SW480 (cell line): ENCODE data around the gene PKP4.
"Not testable (repeated sequence)": the region's sequence is repeated elsewhere in the genome, so short reads cannot be mapped to it uniquely, and the experiment has no call there.

Source experiments
- DNase-seq: peaks from one replicate; pipeline ENCODE4 v3.0.0-alpha.2; 2016; ENCODE audit warnings: low spot score

PKP4 gene

DNA sequence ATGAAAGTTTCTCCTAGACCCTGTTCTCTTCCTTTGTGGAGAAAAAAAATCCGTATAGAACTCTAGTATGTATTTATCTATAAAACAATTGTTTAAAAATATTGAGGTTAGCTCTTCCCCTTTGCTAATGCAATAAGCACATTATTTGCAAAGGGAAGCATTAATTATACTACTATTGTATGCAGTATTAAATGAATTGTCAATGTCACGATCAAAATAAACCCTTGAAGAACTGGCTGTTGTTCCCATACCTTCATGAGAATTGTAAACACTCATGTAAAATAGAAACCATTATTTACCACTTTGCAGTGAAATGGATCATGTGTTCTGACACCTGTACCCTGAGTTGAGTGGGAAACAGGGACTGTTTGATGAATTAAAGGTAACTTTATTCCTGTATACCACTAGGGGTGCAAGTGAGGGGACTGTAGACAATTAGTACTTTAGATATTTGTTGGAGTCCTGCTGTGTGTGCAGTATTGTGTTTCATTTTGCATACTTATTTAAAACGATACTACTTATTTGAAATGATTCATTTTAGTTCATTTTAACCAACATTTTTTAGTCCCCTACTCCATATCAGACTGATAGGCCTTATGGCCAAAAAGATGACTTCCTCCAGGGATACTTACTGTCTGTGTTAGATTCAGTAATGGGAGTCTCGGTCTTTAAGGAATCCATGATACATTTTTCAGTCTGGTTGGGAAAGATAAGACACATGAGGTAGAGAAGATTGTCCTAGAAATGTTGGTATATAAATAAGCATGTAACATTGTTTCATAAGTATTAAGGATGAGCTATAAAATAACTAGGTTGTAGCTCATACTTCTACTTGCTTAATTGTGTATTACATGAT lies 7.9 kb downstream of the PKP4 start:
- peak; percentile 32 for DNase-seq

DNA sequence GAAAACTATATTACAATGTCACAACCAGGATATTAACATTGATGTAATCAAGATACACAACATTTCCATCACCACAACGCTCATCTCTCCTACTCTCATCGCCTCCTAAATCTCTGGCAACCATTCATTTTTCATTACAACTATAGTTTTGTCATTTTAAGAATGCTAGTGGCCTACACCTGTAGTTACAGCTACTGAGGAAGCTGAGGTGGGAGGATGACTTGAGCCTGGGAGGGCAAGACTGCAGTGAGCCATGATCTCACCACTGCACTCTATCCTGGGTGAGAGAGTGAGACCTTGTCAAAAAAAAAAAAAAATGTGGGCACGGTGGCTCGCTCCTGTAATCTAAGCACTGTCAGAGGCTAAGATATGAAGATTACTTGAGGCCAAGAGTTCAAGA lies 10.5 kb downstream of the PKP4 start:
- no peak for DNase-seq

DNA sequence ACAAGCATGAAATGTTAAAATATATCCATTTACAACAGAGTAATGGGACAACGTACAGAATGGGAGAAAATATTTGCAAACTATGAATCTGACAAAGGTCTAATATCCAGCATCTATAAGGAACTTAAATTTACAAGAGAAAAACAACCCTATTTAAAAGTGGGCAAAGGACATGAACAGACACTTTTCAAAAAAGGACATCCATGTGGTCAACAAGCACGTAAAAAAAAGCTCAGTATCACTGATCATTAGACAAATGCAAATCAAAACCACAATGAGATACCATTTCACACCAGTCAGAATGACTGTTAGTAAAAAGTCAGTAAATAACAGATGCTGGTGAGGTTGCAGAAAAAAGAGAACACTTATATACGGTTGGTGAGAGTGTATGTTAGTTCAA lies 16.1 kb downstream of the PKP4 start:
- DNase-seq: not testable (repeated sequence)

DNA sequence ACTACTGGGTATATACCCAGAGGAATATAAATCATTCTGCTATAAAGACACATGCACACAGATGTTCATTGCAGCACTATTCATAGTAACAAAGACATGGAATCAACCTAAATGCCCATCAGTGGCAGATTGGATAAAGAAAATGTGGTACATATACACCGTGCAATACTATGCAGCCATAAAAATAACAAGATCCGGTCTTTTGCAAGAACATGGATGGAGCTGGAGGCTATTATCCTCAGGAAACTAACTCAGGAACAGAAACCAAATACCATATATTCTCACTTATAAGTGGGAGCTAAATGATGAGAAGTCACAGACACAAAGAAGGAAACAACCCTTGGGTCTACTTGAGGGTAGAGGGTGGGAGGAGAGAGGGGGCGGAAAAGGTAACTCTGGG lies 16.5 kb downstream of the PKP4 start:
- not testable (repeated sequence) for DNase-seq

DNA sequence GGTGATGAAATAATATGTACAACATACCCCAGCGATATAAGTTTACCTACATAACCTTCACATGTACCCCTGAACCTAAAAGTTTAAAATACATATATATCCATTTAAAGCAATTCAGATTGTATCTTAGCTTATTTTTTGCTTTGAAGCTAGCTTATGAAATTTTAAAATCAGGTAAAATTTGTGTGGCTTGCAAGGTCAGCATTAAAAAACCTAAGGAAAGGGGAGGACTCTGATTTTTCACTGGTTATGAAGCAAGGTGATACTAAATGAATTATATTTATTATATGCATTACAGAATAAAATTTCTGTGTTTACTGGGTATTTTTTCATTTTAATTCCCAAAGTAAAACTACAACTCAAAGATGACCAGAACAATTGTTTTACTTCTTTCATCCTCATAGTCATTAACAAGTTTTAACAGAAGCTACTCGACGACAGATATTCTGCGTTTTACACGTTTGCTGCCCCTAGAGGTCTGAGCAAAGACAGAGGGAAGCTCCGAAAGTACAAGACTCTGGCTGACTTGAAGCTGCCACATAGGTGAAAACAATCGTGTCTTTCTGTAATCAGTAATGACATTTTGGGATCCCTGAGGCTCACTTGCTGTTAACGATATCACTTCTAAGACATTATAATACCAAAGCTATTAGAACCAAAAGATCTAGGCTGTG lies 17.1 kb downstream of the PKP4 start:
- DNase-seq: no peak

DNA sequence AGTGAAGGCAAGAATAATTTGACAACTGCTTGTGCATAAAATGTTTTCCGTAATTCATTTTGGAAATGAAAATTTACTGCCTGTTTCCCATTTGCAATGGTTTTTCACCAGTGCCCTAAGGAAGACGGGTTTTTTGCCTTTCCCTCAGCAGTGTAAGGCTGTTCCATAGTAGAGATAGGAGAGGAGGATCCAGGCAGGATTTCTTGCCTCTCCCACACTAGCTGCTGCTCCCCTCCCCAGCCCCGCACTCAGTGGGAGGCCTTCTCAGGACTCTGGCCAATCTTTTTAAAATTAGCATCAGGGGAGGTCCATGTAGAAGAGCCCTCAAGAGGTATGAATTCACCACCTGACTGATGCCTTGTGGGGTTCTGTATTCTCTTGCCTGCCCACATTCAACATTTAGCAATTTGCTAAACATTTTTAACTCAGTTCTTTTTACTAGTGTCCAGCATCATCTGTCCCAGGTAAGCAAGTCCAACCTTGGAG lies 17.8 kb downstream of the PKP4 start:
- not testable (repeated sequence) for DNase-seq

DNA sequence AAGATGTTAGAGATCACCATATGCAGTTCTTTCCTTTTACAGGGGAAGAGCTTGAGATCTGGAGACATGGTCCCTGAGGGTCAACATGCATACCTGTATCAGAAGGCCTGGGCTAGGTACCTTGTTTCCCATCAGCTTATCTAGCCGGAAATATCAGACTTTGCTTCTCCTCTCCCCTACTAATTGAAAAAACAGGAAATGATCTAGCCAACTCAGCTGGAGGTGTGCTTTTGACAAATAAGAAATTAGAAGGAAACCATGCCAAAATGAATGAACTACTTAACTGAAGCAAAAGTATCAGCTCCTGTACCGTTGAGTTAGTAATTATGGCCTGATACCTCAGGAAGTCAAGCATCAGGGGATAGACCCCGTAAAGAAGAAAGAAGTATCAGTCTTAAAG lies 20.4 kb downstream of the PKP4 start:
- no peak for DNase-seq

DNA sequence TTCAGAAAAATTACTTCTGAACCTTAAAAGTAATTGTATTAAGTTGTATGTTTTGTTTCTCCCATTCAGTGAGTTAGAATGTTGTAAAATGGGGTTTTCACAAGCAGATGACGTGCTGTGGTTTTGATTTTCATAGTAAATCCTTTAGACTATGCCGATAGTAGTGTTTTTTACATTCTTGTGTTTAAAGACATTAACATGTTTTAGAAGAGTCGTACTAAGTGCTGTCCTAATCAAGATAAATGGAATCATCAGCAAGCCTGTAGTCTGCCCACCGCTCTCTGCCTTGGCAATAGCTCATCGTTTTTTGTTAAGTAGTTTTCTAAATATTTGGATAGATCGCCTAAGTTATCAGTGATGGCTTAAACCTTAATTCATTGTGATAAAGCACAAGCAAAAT lies 21.5 kb downstream of the PKP4 start:
- no peak for DNase-seq

DNA sequence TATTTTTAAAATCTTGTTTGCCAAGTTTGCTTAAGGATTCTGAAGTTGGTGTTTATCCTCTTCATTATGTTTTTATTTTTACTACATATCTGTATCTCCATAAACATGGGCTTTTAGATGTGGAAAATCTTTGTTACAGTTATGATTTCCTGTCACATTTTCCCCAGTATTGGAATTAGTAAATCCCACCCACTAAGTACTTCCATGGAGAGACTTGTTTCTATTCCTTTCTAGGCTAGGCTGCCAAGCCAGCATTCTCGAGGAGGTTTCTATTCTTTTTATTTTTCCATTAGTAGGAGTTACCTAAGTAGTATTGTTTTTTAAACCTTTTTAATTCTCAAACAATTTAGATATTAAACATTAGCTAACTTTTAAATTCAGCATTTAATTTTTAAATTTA lies 22.1 kb downstream of the PKP4 start:
- DNase-seq: no peak

DNA sequence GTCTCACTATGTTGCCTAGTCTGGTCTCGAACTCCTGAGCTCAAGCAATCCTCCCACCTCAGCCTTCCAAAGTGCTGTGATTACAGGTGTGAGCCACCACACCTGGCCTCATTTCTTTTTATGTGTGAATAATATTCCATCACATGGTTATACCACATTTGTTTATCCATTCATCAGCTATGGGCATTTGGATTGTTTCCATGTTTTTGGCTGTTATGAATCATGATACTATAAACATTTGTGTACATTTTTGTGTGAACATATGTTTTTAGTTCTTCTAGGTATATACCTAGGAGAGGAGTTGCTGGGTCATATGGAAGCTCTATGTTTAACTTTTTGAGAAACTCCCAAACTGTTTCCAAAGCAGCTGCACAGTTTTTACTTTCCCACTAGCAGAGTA lies 24.4 kb downstream of the PKP4 start:
- DNase-seq: no peak

DNA sequence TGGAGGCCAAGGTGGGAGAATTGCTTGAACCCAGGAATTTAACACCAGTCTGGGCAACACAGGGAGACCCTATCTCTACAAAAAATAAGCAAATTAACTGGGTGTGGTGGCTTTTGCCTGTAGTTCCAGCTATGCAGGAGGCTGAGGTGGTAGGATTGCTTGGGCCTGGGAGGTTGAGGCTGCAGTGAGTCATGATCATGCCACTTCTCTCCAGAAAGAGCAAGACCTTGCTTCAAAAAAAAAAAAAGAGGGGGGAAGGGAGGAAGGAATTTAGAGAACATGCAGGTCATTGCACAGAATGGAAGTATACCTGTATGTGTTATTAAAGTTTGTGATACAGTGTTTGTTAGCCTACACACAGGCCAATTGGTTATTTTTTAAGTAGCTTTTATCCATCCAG lies 25.8 kb downstream of the PKP4 start:
- no peak for DNase-seq

DNA sequence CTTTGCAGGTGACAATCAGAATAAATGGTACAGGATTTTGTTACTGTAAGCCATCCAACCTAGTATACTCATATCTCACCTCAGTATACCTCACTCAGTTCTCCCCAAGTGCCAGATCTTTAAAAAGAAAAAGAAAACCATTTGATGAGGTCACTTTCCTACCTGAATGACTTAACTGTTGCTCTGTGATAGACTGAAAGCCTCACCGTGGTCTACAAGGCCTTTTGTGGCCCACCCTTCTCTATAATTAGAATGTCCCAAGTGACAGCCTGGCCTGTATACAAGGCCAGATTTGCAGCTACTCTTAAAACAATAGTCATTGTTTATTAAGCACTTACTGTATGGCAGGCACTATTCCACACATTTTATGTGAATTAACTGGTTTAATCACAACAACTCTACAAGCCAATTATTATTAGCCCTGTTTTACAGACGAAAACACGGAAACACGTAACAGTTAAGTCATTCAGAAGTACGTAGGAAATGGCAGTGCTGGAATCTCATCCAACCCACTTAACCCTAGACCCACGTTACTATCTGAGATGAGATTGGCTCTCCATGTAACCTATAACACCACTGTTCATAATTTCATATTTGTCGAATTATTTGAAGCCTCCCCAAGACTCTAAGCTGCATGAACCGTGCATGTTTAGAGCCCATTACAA lies 28.3 kb downstream of the PKP4 start:
- no peak for DNase-seq

DNA sequence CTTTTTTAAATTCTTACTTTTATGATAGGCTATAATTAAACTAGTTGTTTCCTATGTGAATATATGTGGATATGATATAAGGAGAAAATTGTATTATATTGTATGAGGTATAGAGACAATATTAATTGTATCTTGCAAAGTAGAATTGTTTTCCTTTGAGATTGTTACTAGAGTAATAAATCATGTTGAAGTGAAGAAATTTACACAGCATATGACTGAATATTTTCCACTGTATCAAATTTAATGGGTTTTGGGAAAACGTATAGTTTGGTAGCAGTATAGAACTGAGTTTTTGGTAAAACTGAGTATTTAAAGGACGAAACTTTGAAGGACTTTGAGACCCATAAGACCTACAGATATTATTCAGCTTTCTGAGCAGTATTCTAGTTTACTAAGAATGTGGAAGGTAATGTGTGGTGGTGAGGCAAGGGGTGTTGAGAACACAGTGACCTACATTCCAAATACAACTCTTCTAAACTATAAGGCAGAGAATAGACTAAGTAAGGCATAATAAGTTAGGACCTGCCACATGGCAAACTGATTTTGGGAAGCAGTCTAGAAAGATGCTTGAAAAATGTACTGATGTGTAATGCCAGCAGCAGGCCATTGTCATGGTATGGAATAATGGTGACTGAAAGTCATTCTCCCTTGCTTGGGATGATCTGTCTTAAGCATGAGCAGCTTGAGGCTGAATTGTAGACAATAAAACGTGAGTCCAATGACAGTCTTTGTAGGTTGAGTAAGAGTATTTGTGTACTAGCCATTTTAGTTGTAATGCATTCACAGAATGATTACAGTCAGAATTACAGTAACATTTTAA lies 29.6 kb downstream of the PKP4 start:
- no peak for DNase-seq

DNA sequence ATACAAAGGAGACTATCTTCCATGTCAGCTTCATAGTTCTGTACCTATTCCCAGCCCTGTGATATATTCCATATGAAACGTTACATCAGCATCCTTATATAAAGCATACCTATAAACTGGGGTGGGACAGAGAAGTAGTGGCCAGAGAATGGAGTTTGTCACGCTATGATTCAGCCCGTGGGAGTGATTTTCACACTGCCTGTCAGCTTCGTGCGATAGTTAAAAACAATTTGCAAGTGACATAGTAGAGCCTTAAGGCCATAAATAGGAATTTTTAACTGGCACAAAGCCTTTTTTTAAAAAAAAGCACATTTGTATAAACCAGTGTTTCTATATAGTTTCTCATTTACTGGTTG lies 30.2 kb downstream of the PKP4 start:
- peak; percentile 20 for DNase-seq

DNA sequence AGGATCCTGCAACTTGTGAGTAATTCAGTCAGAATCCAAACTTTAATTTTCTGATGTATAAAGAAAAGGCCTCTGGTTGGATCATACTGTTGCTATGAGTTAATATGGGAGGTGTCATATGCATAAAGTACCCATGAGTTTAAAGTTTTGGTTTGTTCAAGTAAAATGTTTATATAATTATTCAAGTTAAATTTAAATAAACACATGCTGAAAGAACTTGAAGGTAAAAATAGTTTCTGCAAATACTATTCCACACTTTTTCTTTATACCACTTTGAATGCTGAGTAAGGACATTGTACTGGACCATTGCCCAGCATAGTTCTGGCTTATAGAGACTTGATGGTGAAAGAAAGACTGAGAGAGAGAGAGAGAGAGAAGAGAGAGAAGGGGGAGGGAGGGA lies 30.7 kb downstream of the PKP4 start:
- DNase-seq: no peak

DNA sequence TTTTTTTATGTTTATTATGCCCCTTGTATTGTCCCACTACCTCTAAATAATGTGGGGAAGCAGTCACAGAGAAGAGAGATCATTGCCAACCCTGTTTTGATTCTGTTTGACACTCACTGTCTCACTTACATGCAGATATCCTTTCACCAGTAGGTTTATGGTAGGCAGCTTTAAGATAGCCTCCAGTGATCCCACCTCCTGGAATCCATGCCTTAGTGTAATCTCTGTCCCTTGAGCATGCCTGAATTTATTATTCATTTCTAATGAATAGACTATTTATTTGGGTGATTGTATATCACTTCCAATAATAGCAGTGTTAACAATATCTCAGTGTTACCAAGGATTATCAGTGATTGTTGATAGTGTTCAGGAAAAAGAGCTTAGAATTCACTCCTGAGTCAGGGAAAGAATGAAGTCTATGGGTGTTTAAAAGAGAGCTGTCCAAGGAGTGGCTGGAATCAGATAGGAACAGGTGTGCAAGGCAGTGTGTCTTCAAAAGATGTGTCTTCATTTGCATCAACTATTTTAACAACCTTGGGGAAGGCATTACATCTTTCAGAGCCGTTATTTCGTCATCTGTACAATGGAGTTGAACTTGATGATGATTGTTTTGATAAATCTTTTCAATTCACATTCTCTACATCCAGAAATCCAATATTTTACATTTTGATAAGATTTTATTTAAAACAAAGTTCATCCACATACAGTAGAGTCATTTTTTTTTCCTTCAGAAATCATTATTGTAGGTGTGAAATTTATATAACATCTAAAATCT lies 31.9 kb downstream of the PKP4 start:
- DNase-seq: no peak

DNA sequence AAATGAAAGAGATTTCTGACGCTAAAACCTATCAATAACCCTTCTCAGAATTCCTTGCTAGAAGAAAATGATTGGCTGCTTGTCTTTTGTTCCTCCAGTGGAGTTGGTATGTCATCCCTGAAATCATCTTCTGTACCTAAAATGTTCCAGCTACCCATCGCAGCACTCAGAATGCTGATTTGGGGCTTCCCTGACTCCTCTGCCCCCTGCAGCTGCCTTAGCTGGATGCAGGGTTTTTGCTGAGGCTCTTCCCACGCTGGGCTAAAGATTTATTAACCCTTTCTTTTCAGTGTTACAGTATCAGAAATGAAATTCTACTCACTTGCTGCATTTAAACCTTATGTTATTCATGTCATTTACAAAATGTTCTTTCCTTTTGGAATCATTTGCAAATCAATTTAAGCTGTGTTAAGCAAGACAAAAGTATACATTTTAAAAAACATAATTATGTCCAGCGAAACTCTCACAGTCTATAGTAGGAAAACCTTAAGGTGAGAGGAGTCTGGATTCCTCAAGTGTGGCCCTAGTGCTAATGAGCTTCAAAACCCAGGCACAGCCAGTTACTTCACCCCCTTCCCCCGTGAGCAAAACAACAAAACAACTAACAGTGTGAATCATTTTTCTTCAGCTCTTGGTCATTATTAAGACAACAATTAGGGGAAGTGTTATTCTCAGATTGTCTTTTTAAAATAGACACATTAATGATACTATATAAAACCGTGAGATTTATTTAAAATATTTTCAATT lies 32.8 kb downstream of the PKP4 start:
- DNase-seq: no peak

DNA sequence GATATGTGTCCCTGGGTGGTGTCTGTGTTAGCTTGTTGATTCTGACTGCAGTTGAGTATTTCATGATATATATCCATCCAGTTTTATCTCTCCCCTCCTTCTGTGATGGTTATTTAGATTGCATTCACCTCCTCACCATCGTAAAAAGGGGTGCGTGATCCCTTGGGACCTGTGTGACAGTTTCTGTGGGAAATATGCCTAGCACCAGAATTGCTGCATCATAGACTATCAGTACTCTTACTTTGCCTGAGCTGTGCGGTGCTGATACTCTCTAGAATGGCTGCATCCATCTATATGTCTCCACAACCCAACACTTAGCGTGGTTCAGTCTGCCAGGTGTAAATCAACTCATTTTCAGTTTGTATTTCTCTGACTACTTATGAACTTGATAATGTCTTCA lies 34.3 kb downstream of the PKP4 start:
- DNase-seq: no peak

DNA sequence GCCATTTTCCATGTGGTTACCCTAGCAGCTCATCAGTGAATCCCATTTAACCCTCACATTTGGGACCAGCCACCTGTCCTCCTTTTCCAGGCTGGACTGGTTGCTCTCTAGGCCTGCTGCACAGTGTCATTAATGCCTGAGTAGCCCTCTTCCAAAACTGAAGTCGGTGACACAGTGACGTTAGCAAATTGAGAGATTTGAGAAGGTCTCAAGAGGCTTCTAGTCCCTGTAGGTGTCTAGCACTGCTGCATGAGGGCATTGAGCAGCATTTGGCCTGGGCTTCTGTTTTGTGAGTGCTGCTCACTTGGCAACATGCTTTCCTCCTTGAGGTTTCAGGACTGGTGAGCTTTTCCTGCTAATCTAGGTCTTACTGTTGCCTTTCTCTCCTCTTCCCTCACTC lies 36.7 kb downstream of the PKP4 start:
- no peak for DNase-seq

DNA sequence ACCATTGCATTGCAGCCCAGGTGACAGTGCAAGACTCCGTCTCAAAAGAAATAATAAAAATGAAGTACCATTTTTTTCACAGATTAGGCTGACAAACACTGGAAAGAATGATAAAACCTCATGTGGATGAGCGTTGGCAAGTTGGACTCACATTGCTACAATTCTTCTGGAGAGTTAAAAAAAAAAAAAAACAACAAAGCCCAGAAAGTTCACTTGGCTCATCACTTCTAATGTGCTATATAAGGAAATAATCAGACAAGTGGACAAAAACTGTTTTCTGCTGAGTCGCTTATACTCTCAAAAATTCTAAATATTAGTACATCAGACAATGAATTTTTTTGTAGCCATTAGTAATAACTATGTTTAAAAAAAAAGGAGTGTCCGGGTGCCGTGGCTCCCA lies 38.4 kb downstream of the PKP4 start:
- DNase-seq: no peak

DNA sequence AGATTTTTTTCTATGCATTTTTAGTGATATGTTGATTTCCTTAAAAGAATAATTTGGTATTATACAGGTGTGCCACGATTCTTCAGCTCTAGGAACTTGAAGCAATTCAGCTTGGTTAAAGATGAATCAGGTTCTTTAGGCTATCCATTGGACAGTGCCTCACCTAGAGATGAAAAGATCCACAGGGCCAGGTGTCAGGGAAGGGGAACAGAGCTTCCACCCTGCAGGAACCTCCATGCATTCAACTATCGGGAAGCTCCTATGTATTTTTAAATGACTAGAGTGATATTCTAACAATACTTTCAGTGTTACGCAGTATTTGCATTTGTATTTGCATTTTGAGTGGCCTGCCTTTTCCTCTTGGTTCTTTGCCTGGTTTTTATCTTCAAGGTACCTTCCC lies 40.2 kb downstream of the PKP4 start:
- DNase-seq: no peak
